Activated T-cell treated with anti-CD3 and anti-CD28 coated beads, Interleukin-2, amount 50 U/mL, for 4 hours (primary cell): ENCODE data around the gene C11orf58. TPM values are rescaled to one million over a fixed set of nuclear protein-coding genes. Genes with fewer than 3 reads are reported as not detected.

Experiments used
- ATAC-seq, 2 donors: fragments of 200-7000 bp; cut with Tn5 transposase; one replicate each; pipeline ENCODE4 v1.10.0; 2021
- DNase-seq: peaks from one replicate; pipeline ENCODE4 v3.0.0-alpha.2; 2020
- H3K27me3 Mint-ChIP-seq: one replicate; pipeline ENCODE4 v1.8.0; 2021; ENCODE audit warnings: low read depth, mixed read lengths
- H3K36me3 Mint-ChIP-seq: one replicate; pipeline ENCODE4 v1.8.0; 2022; ENCODE audit warnings: mixed read lengths; ENCODE audit not compliant: insufficient read depth
- H3K4me1 Mint-ChIP-seq: one replicate; pipeline ENCODE4 v1.8.0; 2021; ENCODE audit warnings: low read depth, mixed read lengths
- H3K4me3 Mint-ChIP-seq: one replicate; pipeline ENCODE4 v1.8.0; 2021; ENCODE audit warnings: mild to moderate bottlenecking, moderate library complexity, mixed read lengths
- H3K9me3 Mint-ChIP-seq: one replicate; pipeline ENCODE4 v1.8.0; 2021; ENCODE audit warnings: mixed read lengths
- total RNA-seq, 3 donors: library from RNA; stranded (reverse); gene quantifications; one replicate each; pipeline ENCODE4 v1.2.1, GENCODE V29; 2021

The C11orf58 gene
- total RNA-seq, 3 donors from 2014 or later, result 166 to 178 (median 173) TPM

DNA sequence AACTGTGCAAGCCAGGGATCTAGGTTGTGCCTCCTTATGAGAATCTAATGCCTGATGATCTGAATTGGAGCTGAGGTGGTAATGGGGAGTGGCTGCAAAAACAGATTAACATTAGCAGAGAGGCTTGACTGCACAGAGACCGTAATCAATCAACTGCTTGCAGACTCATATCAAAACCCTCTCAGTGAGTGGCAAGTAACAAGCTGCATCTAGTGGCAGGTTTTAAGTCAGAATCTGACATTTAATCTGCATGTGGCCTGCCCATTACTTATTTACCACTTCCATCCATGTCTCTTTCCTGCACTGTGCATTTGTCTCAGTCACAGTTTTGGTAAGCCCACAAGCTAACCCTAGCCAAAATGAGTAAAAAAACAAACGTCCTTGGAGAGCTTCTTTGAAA lies 11.2 kb downstream of the C11orf58 start:
- DNase-seq (no peak), ATAC-seq (peak; percentile 63 to 70)
- no peaks in the 10 kb centered on the region for H3K27me3 Mint-ChIP-seq
- H3K9me3 Mint-ChIP-seq, result no peaks in the 10 kb centered on the region
- H3K4me1 Mint-ChIP-seq, result peaks cover 36% of the 10 kb centered on the region
- H3K4me3 Mint-ChIP-seq, result no peak overlapping the region
- peaks cover 52% of the 10 kb centered on the region for H3K36me3 Mint-ChIP-seq

DNA sequence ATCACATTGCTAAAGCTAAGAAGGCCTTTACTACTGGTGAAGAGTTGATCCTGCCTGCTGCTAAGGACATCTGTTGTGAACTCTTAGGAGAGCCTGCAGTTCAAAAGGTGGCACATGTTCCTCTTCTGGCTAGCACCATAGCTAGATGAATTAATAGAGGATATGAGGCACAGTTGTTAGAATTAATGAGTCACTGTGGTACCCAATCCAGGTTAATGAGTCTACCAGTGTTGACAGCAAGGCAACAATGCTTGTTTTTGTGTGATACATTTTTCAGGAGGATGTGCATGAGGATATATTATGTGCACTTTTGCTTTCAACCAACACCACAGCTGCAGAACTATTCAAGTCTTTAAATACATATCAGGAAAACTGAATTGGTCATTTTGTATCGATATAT lies 12.0 kb downstream of the C11orf58 start:
- peaks cover 31% of the 10 kb centered on the region for H3K4me1 Mint-ChIP-seq
- no peaks in the 10 kb centered on the region for H3K27me3 Mint-ChIP-seq
- peak; percentile 35 to 58 for ATAC-seq
- H3K36me3 Mint-ChIP-seq, result peaks cover 48% of the 10 kb centered on the region
- H3K9me3 Mint-ChIP-seq, result no peaks in the 10 kb centered on the region
- no peak for DNase-seq
- no peak overlapping the region for H3K4me3 Mint-ChIP-seq

DNA sequence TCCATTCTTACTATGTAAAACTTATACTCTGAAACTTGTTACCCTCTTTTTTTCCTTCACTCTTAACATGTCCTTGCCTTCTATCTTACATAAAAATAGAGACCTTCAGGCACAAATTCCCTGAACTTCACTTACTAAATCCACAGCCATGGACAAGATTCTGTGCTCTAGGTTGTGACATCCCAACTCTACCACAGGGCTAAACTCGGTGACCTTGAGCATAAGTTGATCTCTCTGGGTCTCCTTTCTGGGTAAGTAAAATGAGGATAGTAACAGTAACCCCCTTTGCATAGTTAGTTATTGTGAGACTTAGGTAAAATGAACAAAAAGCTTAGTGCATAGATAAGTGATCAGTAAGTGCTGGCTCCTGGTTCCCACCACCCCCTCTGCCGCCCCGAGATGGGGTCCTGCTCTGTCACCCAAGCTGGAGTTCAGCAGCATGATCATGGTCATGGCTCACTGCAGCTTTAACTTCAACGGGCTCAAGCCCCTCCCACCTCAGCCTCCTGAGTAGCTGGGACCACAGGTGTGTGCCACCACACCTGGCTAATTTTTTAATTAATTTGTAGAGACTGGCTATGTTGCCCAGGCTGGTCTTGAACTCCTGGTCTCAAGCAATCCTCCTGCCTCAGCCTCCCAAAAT lies 20.1 kb downstream of the C11orf58 start:
- peaks cover 18% of the 10 kb centered on the region for H3K4me1 Mint-ChIP-seq
- H3K4me3 Mint-ChIP-seq, result no peak overlapping the region
- no peaks in the 10 kb centered on the region for H3K27me3 Mint-ChIP-seq
- DNase-seq (no peak), ATAC-seq (no peak)
- no peaks in the 10 kb centered on the region for H3K9me3 Mint-ChIP-seq
- H3K36me3 Mint-ChIP-seq, result peaks cover 33% of the 10 kb centered on the region

DNA sequence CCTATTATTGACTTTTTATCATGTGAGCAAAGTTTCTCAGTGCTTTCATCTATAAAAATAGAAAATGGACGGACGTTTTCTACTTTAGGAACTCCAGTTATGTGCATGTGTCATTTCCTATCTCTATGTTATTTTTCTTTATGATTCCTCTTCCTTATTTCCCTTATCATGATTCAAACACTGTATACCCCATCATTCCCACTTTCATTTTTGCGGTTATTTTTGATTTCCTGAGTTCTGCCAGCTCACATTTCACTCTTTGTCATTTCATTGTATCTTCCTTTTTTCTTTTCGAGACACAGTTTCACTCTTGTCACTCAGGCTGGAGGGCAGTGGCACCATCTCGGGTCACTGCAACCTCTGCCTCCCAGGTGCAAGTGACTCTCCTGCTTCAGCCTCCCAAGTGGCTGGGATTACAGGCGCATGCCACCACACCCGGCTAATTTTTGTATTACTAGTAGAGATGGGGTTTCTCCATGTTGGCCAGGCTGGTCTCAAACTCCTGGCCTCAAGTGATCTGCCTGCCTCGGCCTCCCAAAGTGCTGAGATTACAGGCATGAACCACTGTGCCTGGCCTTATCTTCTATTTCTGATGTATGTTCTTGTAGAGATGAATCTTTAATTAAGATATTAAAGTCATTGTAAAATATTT lies 21.5 kb downstream of the C11orf58 start:
- H3K27me3 Mint-ChIP-seq, result no peaks in the 10 kb centered on the region
- no peaks in the 10 kb centered on the region for H3K9me3 Mint-ChIP-seq
- peaks cover 14% of the 10 kb centered on the region for H3K4me1 Mint-ChIP-seq
- no peak overlapping the region for H3K4me3 Mint-ChIP-seq
- DNase-seq (no peak), ATAC-seq (peak; percentile 46 to 50)
- peaks cover 24% of the 10 kb centered on the region for H3K36me3 Mint-ChIP-seq

DNA sequence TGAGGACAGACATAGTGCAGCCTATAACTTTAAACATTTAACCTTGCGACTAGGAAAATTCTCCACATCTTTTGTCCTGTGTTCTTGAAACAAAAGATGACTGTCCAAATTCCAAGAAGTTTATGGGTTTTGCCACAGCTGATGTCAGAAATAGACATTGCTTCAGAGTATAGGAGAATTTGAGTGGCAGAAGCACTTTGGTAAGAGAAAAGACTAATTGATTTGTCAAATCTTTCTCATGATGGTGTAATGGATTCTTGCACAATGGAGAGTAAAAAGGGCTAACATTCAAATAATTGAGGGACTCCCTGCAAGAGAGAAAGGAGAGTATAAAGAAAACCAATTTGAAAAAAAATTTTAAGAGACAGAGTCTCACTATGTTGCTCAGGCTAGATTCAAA lies 25.3 kb downstream of the C11orf58 start:
- peaks cover 9% of the 10 kb centered on the region for H3K36me3 Mint-ChIP-seq
- ATAC-seq (no peak), DNase-seq (no peak)
- peaks cover 6% of the 10 kb centered on the region for H3K27me3 Mint-ChIP-seq
- no peak overlapping the region for H3K4me3 Mint-ChIP-seq
- H3K9me3 Mint-ChIP-seq, result no peaks in the 10 kb centered on the region
- peaks cover 14% of the 10 kb centered on the region for H3K4me1 Mint-ChIP-seq

DNA sequence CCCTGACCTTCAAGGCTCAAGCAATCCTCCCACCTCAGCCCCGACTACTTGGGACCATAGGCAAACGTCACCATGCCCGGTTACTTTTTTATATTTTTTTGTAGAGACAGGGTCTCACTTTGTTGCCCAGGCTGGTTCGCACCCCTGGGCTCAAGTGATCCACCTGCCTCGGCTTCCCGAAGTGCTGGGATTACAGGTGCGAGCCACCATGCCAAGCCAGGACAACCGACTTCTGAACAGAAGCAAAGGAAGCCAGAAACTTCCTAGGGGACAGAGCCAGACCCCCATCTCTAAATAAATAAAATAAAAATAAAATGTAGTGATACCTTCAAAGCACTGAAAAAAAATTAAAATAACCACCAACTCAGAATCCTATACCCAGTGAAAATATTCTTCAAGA lies 26.4 kb downstream of the C11orf58 start:
- H3K4me3 Mint-ChIP-seq, result no peak overlapping the region
- H3K4me1 Mint-ChIP-seq, result peaks cover 4% of the 10 kb centered on the region
- H3K9me3 Mint-ChIP-seq, result no peaks in the 10 kb centered on the region
- ATAC-seq, result no peak
- H3K36me3 Mint-ChIP-seq, result peaks cover 1% of the 10 kb centered on the region
- H3K27me3 Mint-ChIP-seq, result peaks cover 6% of the 10 kb centered on the region
- DNase-seq, result no peak

DNA sequence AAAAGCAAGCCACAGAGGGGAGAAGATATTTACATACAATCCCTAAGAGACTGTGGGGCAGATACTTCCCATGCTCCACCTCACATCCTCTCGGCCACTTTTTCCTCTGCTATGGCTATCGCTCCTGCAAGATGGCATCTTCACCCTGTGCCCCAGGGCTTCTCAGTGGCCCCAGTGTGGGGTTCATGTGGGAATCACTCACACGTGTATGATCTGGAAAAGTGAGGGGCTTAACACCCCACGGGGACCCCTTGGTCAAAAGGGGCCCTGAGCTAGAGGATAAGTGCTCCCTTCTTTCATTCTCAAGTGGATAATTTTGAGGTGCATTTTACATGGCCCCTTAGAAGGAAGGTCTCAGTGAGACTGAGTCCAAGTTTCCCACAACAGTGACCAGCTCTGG lies 28.7 kb downstream of the C11orf58 start:
- H3K4me3 Mint-ChIP-seq, result no peak overlapping the region
- no peaks in the 10 kb centered on the region for H3K9me3 Mint-ChIP-seq
- ATAC-seq, result no peak
- H3K4me1 Mint-ChIP-seq, result no peaks in the 10 kb centered on the region
- no peak for DNase-seq
- peaks cover 6% of the 10 kb centered on the region for H3K27me3 Mint-ChIP-seq
- no peaks in the 10 kb centered on the region for H3K36me3 Mint-ChIP-seq

DNA sequence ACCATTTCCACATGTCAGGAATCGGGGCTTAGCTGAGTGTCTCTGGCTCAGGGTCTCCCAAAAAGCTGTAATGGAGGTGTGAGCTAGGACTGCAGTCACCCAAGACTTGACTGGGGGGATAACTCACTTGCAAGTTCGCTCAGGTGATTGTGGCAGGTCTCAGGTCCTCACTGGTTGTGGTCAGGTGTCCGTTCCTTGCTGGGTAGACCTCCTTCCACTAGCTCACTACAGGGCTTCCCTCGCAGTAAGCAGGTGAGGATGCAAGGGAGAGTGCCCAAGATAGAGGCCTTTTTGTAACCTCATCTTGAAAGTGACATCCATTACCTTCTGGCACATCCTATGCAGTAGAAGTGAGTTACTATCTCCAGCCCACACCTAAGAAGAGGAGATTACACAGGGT lies 29.5 kb downstream of the C11orf58 start:
- Mint-ChIP-seq H3K4me1 (no peaks in the 10 kb centered on the region), H3K27me3 (peaks cover 6% of the 10 kb centered on the region), H3K9me3 (no peaks in the 10 kb centered on the region), H3K4me3 (no peak overlapping the region), H3K36me3 (no peaks in the 10 kb centered on the region)
- DNase-seq (no peak), ATAC-seq (no peak)

DNA sequence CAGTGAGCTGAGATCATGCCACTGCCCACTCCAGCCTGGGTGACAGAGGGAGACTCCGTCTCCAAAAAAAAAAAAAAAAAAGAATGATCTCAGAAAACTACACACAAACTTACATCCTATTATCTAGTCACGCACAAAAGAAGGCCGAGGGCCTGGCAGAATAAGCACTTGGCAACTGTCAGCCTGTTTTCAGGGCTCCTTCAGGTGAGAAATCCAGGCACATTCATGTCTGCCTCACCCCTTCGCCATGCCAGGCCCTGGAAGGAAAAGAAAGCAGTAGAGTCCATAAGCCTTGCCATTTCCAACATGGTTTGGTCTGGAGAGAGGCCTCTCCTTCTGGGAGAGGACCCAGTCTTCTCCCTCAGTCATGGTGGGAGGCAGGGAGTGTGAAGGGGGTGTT lies 30.9 kb downstream of the C11orf58 start:
- Mint-ChIP-seq H3K9me3 (no peaks in the 10 kb centered on the region), H3K36me3 (no peaks in the 10 kb centered on the region), H3K4me3 (no peak overlapping the region), H3K4me1 (no peaks in the 10 kb centered on the region), H3K27me3 (peaks cover 6% of the 10 kb centered on the region)
- DNase-seq, result no peak
- ATAC-seq, result no peak

DNA sequence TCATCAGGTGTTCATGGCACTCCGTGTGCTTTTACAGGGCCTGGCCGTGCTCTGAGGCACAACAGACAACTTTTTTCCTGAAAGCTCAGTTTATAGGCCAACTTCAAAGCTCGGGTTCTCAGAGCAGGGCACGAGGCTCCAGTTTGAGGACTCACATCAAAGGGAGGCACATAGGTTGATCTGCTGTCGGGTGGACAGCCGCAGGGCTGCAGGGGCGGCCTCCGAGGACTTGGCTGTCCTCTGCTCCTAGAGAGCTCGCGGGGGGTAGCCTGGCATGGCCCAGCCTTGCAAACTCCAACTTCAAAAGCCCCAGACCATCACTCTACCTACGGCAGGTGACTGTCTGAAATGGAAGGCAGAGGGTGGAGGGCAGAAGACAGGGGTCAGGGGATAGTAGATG lies 31.6 kb downstream of the C11orf58 start:
- H3K4me1 Mint-ChIP-seq, result no peaks in the 10 kb centered on the region
- no peak for DNase-seq
- H3K4me3 Mint-ChIP-seq, result no peak overlapping the region
- ATAC-seq, result no peak
- peaks cover 6% of the 10 kb centered on the region for H3K27me3 Mint-ChIP-seq
- no peaks in the 10 kb centered on the region for H3K9me3 Mint-ChIP-seq
- no peaks in the 10 kb centered on the region for H3K36me3 Mint-ChIP-seq

DNA sequence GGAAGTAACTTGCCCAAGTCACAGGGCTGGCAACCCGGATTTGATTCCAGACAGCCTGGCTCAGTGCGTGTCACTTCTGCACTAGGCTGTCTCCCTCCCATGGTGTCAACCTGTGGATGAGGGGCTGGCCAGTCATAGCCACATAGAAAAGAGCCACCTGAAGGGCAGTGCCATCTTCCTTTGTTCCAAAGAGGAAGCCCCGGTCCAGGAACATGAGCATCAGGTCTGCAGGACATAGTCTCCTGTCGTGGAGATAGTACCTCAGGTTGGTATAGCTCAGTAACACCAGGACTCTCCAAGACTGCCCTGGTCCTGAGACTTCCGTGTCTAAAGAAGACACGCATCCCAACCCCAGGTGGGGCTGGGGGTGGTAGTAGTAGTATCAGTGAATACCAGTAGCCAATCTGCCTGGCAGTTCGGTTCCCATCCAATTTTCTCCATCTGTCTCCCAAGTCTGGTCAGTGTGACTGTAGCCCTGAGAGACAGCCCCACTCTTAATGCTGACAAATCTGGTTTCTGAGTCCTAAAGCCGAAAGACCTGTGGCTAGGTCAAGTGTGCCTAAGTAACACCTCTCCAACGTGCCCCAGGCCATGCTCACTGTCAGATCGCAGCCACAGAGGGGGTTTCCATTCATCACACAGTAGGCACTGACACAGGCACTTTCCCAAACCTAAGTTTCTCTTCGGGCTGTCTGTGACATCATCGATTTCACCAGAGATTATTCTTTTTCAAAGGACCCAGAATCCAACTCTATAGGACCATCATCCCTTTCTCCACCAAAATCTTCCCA lies 33.1 kb downstream of the C11orf58 start:
- ATAC-seq (no peak), DNase-seq (no peak)
- Mint-ChIP-seq H3K36me3 (no peaks in the 10 kb centered on the region), H3K9me3 (no peaks in the 10 kb centered on the region), H3K4me3 (no peak overlapping the region), H3K4me1 (no peaks in the 10 kb centered on the region), H3K27me3 (peaks cover 3% of the 10 kb centered on the region)

DNA sequence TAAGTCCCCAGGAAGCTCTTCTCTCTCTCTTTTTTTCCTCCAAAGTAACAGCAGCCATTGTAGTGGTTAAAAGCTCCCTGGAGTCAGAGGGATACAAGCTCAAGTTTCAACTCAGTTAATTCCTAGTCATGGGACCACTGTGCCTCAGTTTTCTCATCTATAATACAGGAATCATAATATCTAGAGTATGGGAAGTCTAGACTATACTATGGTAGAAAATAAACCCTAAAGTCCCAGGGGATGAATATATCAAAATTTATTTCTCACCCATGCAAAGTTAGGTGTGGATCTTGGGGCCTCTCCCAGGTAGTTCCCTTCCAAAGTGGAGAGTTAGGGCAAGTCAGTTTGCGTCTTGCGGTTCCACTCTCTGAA lies 33.7 kb downstream of the C11orf58 start:
- no peak for DNase-seq
- Mint-ChIP-seq H3K4me1 (no peaks in the 10 kb centered on the region), H3K4me3 (no peak overlapping the region), H3K36me3 (no peaks in the 10 kb centered on the region), H3K9me3 (no peaks in the 10 kb centered on the region), H3K27me3 (peaks cover 3% of the 10 kb centered on the region)
- no peak for ATAC-seq

DNA sequence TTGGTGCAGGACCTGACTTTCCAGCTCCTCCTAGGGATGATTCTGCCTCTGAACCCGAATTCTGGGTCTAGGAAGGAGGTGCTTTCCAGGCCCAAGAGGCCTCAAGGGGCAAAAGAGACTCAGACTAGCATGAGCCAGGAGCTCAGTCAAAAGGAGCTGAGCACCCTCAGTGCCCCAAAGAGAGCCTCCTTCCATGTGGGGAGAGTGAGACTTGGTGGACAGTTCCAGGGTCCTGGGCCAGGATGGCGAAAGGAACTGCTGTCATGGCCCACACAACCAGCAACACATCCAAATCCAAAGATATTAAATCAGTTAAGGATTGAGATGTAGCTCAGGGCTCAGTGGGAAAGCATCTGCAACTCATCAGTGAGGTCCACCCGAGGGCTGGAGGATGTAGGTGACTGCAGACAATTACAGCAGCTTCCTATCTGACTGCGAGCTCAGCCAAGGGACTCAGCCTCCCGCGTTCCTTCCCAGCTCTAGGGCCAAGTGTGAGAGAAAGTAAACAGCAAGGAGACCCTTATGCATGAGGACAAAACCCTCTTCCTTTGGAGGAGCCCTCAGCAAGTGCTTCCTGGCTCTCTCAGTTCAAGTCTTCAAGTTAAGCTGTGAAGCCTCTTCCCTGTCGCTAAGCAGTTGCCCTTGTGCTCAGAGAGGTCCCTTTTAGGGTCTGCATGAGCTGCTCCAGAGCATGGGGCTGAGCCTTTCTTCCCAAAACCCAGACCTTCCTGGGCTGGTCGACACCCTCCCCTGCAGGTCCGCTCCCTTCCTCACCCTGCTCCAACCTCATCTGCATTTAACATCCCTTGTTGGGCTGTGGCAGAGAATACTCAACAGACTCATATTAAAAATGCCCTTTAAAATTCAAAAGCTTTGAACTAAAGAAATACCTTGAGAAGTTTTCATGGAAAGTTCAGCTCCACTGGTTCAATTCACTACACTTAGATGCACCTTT lies 35.8 kb downstream of the C11orf58 start:
- Mint-ChIP-seq H3K4me3 (no peak overlapping the region), H3K4me1 (no peaks in the 10 kb centered on the region), H3K9me3 (no peaks in the 10 kb centered on the region), H3K36me3 (no peaks in the 10 kb centered on the region), H3K27me3 (no peaks in the 10 kb centered on the region)
- no peak for DNase-seq
- ATAC-seq, result no peak

DNA sequence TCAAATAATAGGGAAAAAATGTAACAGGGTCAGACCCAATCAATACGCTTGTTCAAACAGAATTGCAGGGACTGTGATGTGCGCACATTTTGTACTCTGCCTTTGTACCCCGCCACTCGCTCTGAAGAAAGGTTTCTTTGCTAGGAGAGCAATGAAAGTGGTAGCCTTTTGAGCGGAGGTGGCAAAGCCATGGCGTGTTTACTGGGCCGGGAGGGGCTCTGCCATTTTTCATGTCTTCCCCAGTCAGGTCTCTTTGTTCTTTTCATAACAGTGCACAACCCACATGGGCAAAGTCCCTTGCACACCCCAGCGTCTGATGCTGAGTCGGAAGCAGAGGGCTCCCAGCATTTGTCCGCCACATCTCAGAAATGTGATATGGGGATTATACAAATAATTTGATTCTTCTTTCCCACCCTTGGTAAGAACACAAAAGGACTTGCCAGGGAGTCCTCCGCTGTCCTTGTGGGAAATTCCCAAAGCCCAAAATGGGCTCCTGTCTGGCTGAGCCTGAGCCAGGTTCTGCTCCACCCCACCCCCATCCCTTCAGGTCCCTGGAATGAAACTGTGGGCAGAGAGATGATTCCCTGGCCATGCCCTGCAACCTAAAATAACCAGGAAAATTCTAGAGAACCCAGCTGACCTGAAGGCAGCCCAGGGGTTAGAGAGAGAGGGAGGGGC lies 36.6 kb downstream of the C11orf58 start:
- no peak for DNase-seq
- no peaks in the 10 kb centered on the region for H3K4me1 Mint-ChIP-seq
- no peaks in the 10 kb centered on the region for H3K36me3 Mint-ChIP-seq
- H3K27me3 Mint-ChIP-seq, result no peaks in the 10 kb centered on the region
- H3K9me3 Mint-ChIP-seq, result no peaks in the 10 kb centered on the region
- no peak overlapping the region for H3K4me3 Mint-ChIP-seq
- ATAC-seq, result no peak
